Hepatocyte (in vitro differentiated cells): ENCODE data around the gene COX7A1. TPM values are rescaled to one million over a fixed set of nuclear protein-coding genes. Genes with fewer than 3 reads are reported as not detected.

Experiments used
- DNase-seq: peaks from one replicate; pipeline ENCODE4 v3.0.0-alpha.2; 2016; ENCODE audit warnings: low spot score
- H2AFZ ChIP-seq: fragments of 200-600 bp; sonication (generic); 2 replicates; pipeline ENCODE4 v1.6.0; 2016; ENCODE audit warnings: antibody characterized with exemption, mild to moderate bottlenecking
- H3K27ac ChIP-seq: fragments of 200-600 bp; sonication (generic); 2 replicates; pipeline ENCODE4 v1.5.1; 2016; ENCODE audit warnings: mild to moderate bottlenecking
- H3K27me3 ChIP-seq: fragments of 200-600 bp; sonication (generic); 2 replicates; pipeline ENCODE4 v1.6.1; 2016
- H3K36me3 ChIP-seq: fragments of 200-600 bp; sonication (generic); replicated peaks from 2 replicates; pipeline ENCODE4 v1.5.1; 2016; ENCODE audit warnings: low read depth; ENCODE audit not compliant: insufficient read depth
- H3K4me1 ChIP-seq: fragments of 200-600 bp; sonication (generic); 2 replicates; pipeline ENCODE4 v1.5.1; 2016; ENCODE audit warnings: mild to moderate bottlenecking, moderate library complexity; ENCODE audit not compliant: insufficient read depth
- H3K4me2 ChIP-seq: fragments of 200-600 bp; sonication (generic); 2 replicates; pipeline ENCODE4 v1.6.0; 2016
- H3K4me3 ChIP-seq: fragments of 200-600 bp; sonication (generic); 2 replicates; pipeline ENCODE4 v1.5.1; 2016; ENCODE audit warnings: mild to moderate bottlenecking
- H3K79me2 ChIP-seq: fragments of 200-600 bp; sonication (generic); 2 replicates; pipeline ENCODE4 v1.6.0; 2017; ENCODE audit warnings: mild to moderate bottlenecking
- H3K9me2 ChIP-seq: fragments of 200-600 bp; sonication (generic); replicated peaks from 2 replicates; pipeline ENCODE4 v1.6.0; 2017; ENCODE audit warnings: mild to moderate bottlenecking; ENCODE audit not compliant: insufficient read depth
- H3K9me3 ChIP-seq: fragments of 200-600 bp; sonication (generic); 2 replicates; pipeline ENCODE4 v1.5.1; 2016; ENCODE audit warnings: low read depth, mild to moderate bottlenecking
- H4K20me1 ChIP-seq: fragments of 200-600 bp; sonication (generic); 2 replicates; pipeline ENCODE4 v1.6.0; 2016; ENCODE audit warnings: mild to moderate bottlenecking; ENCODE audit not compliant: insufficient read depth, poor library complexity, severe bottlenecking
- CTCF ChIP-seq: fragments of 200-600 bp; sonication (generic); IDR thresholded peaks from 2 replicates; pipeline ENCODE4 v1.5.1; 2016; ENCODE audit warnings: antibody characterized with exemption, mild to moderate bottlenecking; ENCODE audit not compliant: poor library complexity
- EZH2 ChIP-seq: fragments of 200-600 bp; sonication (generic); IDR thresholded peaks from 2 replicates; pipeline ENCODE4 v1.6.1; 2016; ENCODE audit warnings: antibody characterized with exemption, mild to moderate bottlenecking, borderline replicate concordance
- EZH2phosphoT487 ChIP-seq: fragments of 200-600 bp; sonication (generic); IDR thresholded peaks from one replicate; pipeline ENCODE4 v1.6.1; 2018; ENCODE audit warnings: antibody characterized with exemption, mild to moderate bottlenecking, low read depth, moderate library complexity; ENCODE audit not compliant: unreplicated experiment, severe bottlenecking
- WGBS: methylation state at CpG from one replicate; pipeline ENCODE4 v1.1.6; 2016; ENCODE audit warnings: low lambda C conversion rate; ENCODE audit errors: missing lambda C conversion rate; 5-methylcytosine and 5-hydroxymethylcytosine counted together
- polyA plus RNA-seq: library from polyadenylated mRNA; unstranded; fragments of >200 nt; fragmentation: Nextera tagmentation; extraction: Ambion mirVana; gene quantifications from 2 replicates; pipeline ENCODE4 v1.2.1, GENCODE V29; 2016
- total RNA-seq: library from RNA; depleted of rRNA; stranded (reverse); fragments of >200 nt; gene quantifications from 2 replicates; pipeline ENCODE4 v1.2.3, GENCODE V29; 2014

The COX7A1 gene
- total and polyA plus RNA-seq, 2 experiments from 2014 or later = not detected

- Histone ChIP-seq H3K4me3 (no peak overlapping the region), H3K27me3 (no peaks in the 10 kb centered on the region), H3K9me2 (no peaks in the 10 kb centered on the region), H3K79me2 (peaks cover 25% of the 10 kb centered on the region), H3K4me2 (no peak overlapping the region), H2AFZ (no peak overlapping the region), H4K20me1 (peaks cover 9% of the 10 kb centered on the region), H3K36me3 (no peaks in the 10 kb centered on the region), H3K9me3 (no peaks in the 10 kb centered on the region), H3K27ac (no peak overlapping the region), H3K4me1 (no peaks in the 10 kb centered on the region)
- DNase-seq = no peak
- no peak for TF ChIP-seq CTCF
- TF ChIP-seq EZH2 = no peak
- TF ChIP-seq EZH2phosphoT487 = no peak
- over 99% methylated on average over 6 of the region's 6 CpGs for WGBS
Measured at GRCh38 chr19:36144624-36145023, 7.6 kb downstream of the COX7A1 start.

- no peaks in the 10 kb centered on the region for H3K9me3 ChIP-seq
- no peaks in the 10 kb centered on the region for H3K36me3 ChIP-seq
- H3K27ac ChIP-seq = no peak overlapping the region
- no peak overlapping the region for H3K4me2 ChIP-seq
- peaks cover 9% of the 10 kb centered on the region for H4K20me1 ChIP-seq
- no peaks in the 10 kb centered on the region for H3K4me1 ChIP-seq
- H2AFZ ChIP-seq = no peak overlapping the region
- 97% methylated on average over 9 of the region's 9 CpGs for WGBS
- no peak overlapping the region for H3K4me3 ChIP-seq
- H3K27me3 ChIP-seq = no peaks in the 10 kb centered on the region
- DNase-seq = no peak
- TF ChIP-seq EZH2phosphoT487 (no peak), EZH2 (no peak)
- H3K9me2 ChIP-seq = no peaks in the 10 kb centered on the region
- H3K79me2 ChIP-seq = peaks cover 25% of the 10 kb centered on the region
Measured at GRCh38 chr19:36142496-36142895, 9.8 kb downstream of the COX7A1 start.

- Histone ChIP-seq H3K4me1 (no peaks in the 10 kb centered on the region), H3K27me3 (no peaks in the 10 kb centered on the region), H3K4me3 (no peak overlapping the region), H3K4me2 (peak overlapping the region; percentile 93), H2AFZ (no peak overlapping the region), H3K36me3 (no peaks in the 10 kb centered on the region), H3K9me3 (no peaks in the 10 kb centered on the region), H4K20me1 (peaks cover 9% of the 10 kb centered on the region), H3K79me2 (peaks cover 25% of the 10 kb centered on the region), H3K27ac (no peak overlapping the region), H3K9me2 (no peaks in the 10 kb centered on the region)
- TF ChIP-seq EZH2phosphoT487 (no peak), EZH2 (no peak), CTCF (no peak)
- WGBS = 98% methylated on average over 8 of the region's 14 CpGs
- no peak for DNase-seq
Measured at GRCh38 chr19:36142046-36142445, 10.2 kb downstream of the COX7A1 start.

GRCh38 chr19:36141039-36141927, 11.0 kb downstream of the COX7A1 start:
- DNase-seq = peak; percentile 94
- peak overlapping the region; percentile 62 for H2AFZ ChIP-seq

More at GRCh38 chr19:36141039-36141927, 11.0 kb downstream of the COX7A1 start:
- peaks cover 25% of the 10 kb centered on the region for H3K79me2 ChIP-seq
- no peaks in the 10 kb centered on the region for H3K9me2 ChIP-seq
- WGBS = 25% methylated on average over 32 of the region's 42 CpGs
- H3K4me3 ChIP-seq = peak overlapping the region; percentile 98
- H3K4me2 ChIP-seq = peak overlapping the region; percentile 93
- peaks cover 9% of the 10 kb centered on the region for H4K20me1 ChIP-seq
- H3K27me3 ChIP-seq = no peaks in the 10 kb centered on the region
- no peaks in the 10 kb centered on the region for H3K4me1 ChIP-seq
- peak overlapping the region; percentile 100 for H3K27ac ChIP-seq
- H3K9me3 ChIP-seq = no peaks in the 10 kb centered on the region
- TF ChIP-seq CTCF (no peak), EZH2phosphoT487 (no peak), EZH2 (no peak)
- no peaks in the 10 kb centered on the region for H3K36me3 ChIP-seq
